ENCODE results near the gene MAGEB4. TPM values are rescaled to one million over a fixed set of nuclear protein-coding genes. Genes with fewer than 3 reads are reported as not detected.

MAGEB4 gene
- total RNA-seq, 4 donors from 2014 or later = not detected

GRCh38 chrX:30261012-30261411 is 19.2 kb downstream of the MAGEB4 start:
- Histone ChIP-seq H3K4me3 (replicated peaks in 1 of 3) (no peak overlapping the region), H3K36me3 (no peaks in the 10 kb centered on the region)
- TF ChIP-seq CTCF (IDR thresholded peaks at IDR 0.05) = no peak
- no peak for TF ChIP-seq POLR2A (IDR thresholded peaks at IDR 0.05)

GRCh38 chrX:30262763-30263162 is 21.0 kb downstream of the MAGEB4 start:
- intact Hi-C loops (cut with DNase I) = no loop called here
- Histone ChIP-seq H3K4me1 (no peaks in the 10 kb centered on the region), H3K9me3 (no peaks in the 10 kb centered on the region), H3K27ac (no peak overlapping the region), H3K36me3 (no peaks in the 10 kb centered on the region), H3K27me3 (no peaks in the 10 kb centered on the region), H3K4me3 (replicated peaks in 1 of 3) (no peak overlapping the region)
- 85 to 86% methylated on average over 1 of the region's 1 CpG for WGBS, 2 donors
- TF ChIP-seq POLR2A (IDR thresholded peaks at IDR 0.05) = no peak
- no peak for TF ChIP-seq CTCF (IDR thresholded peaks at IDR 0.05)
- DNase-seq = no peak

More at GRCh38 chrX:30261012-30261411, 19.2 kb downstream of the MAGEB4 start:
- no peak overlapping the region for H3K27ac ChIP-seq
- H3K4me1 ChIP-seq = no peaks in the 10 kb centered on the region
- H3K9me3 ChIP-seq = no peaks in the 10 kb centered on the region
- intact Hi-C loops (cut with DNase I) = no loop called here
- no peak for DNase-seq
- no peaks in the 10 kb centered on the region for H3K27me3 ChIP-seq

GRCh38 chrX:30270639-30271038 is 28.8 kb downstream of the MAGEB4 start:
- 90 to 91% methylated on average over 3 of the region's 3 CpGs for WGBS, 2 donors
- no peaks in the 10 kb centered on the region for H3K9me3 ChIP-seq
- intact Hi-C loops (cut with DNase I) = no loop called here

GRCh38 chrX:30275498-30275897 is 33.7 kb downstream of the MAGEB4 start:
- intact Hi-C loops (cut with DNase I) = no loop called here
- TF ChIP-seq POLR2A (IDR thresholded peaks at IDR 0.05) = no peak
- TF ChIP-seq CTCF (IDR thresholded peaks at IDR 0.05) = peak in 1 of 6 experiments; percentile 12
- WGBS, 2 donors = 21 to 27% methylated on average over 1 of the region's 1 CpG
- H3K4me1 ChIP-seq = no peaks in the 10 kb centered on the region
- no peaks in the 10 kb centered on the region for H3K9me3 ChIP-seq
- no peak for DNase-seq
- H3K36me3 ChIP-seq = no peaks in the 10 kb centered on the region
- no peaks in the 10 kb centered on the region for H3K27me3 ChIP-seq
- no peak overlapping the region for H3K27ac ChIP-seq
- H3K4me3 ChIP-seq (replicated peaks in 1 of 3) = no peak overlapping the region

More at GRCh38 chrX:30270639-30271038, 28.8 kb downstream of the MAGEB4 start:
- no peak overlapping the region for H3K4me3 ChIP-seq (replicated peaks in 1 of 3)
- no peak for TF ChIP-seq CTCF (IDR thresholded peaks at IDR 0.05)
- no peak for TF ChIP-seq POLR2A (IDR thresholded peaks at IDR 0.05)
- H3K27ac ChIP-seq = no peak overlapping the region
- H3K27me3 ChIP-seq = no peaks in the 10 kb centered on the region
- no peaks in the 10 kb centered on the region for H3K36me3 ChIP-seq
- no peak for DNase-seq
- H3K4me1 ChIP-seq = no peaks in the 10 kb centered on the region

DNA sequence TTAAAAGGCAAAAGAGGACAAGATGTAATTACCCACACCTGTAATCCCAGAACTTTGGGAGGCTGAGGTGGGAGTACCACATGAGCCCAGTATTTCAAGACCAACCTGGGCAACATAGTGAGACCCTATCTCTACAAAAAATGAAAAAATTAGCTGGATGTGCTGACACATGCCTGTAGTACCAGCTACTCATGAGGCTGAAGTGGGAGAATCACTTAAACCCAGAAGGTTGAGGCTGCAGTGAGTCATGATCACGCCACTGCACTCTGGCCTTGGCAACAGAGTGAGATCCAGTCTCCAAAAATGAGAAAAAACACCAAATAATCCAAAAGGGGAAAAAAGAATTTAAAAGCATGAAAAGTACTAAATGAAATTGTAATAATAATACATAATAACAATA is 36.6 kb downstream of the MAGEB4 start:
- DNase-seq = no peak

More for the DNA sequence above, 36.6 kb downstream of the MAGEB4 start:
- intact Hi-C loops (cut with DNase I) = no loop called here
- TF ChIP-seq POLR2A (IDR thresholded peaks at IDR 0.05) (no peak), CTCF (IDR thresholded peaks at IDR 0.05) (no peak)
- H3K4me1 ChIP-seq = no peaks in the 10 kb centered on the region
- no peak overlapping the region for H3K4me3 ChIP-seq (replicated peaks in 1 of 3)
- no peaks in the 10 kb centered on the region for H3K27me3 ChIP-seq
- no peak overlapping the region for H3K27ac ChIP-seq
- H3K36me3 ChIP-seq = no peaks in the 10 kb centered on the region
- 0 to 75% methylated on average over 1 of the region's 1 CpG for WGBS, 2 donors
- no peaks in the 10 kb centered on the region for H3K9me3 ChIP-seq

All from thyroid gland (tissue), 4 donors.